Cardiac muscle cell (in vitro differentiated cells and primary cell): ENCODE measurements around the gene ADAP1. TPM values are rescaled to one million over a fixed set of nuclear protein-coding genes. Genes with fewer than 3 reads are reported as not detected.

Experiments
- DNase-seq, 2 donors: peaks; one replicate each; pipeline versions ENCODE4 v3.0.0 to v3.0.0-alpha.2; 2010 to 2017; ENCODE audit warnings: low read depth in 1 of 2, low spot score in 1 of 2
- H3K27ac ChIP-seq: fragments of 200-600 bp; sonication (generic); 2 replicates; pipeline ENCODE4 v1.5.1; 2016
- H3K27me3 ChIP-seq: fragments of 200-600 bp; sonication (generic); 2 replicates; pipeline ENCODE4 v1.6.0; 2016; ENCODE audit warnings: control low read depth
- H3K36me3 ChIP-seq: fragments of 200-600 bp; sonication (generic); 2 replicates; pipeline ENCODE4 v1.5.1; 2016; ENCODE audit warnings: control low read depth
- H3K4me1 ChIP-seq: fragments of 200-600 bp; sonication (generic); 2 replicates; pipeline ENCODE4 v1.8.1; 2017; ENCODE audit warnings: low read depth, mild to moderate bottlenecking, mixed run types
- H3K4me3 ChIP-seq: fragments of 200-600 bp; sonication (generic); 2 replicates; pipeline ENCODE4 v1.5.1; 2016; ENCODE audit warnings: mild to moderate bottlenecking
- H3K9me3 ChIP-seq: fragments of 200-600 bp; sonication (generic); 2 replicates; pipeline ENCODE4 v1.5.1; 2017; ENCODE audit warnings: low read depth, mild to moderate bottlenecking, control low read depth
- CTCF ChIP-seq: IDR thresholded peaks from 2 replicates; pipeline ENCODE4 v1.5.1; 2012; ENCODE audit warnings: low read depth, mild to moderate bottlenecking, low read length
- polyA plus RNA-seq: library from polyadenylated mRNA; unstranded; fragments of >200 nt; fragmentation: Nextera tagmentation; extraction: Ambion mirVana; gene quantifications from 2 replicates; pipeline ENCODE4 v1.2.1, GENCODE V29; 2016
- total RNA-seq: library from RNA; depleted of rRNA; stranded (reverse); fragments of >200 nt; gene quantifications from 2 replicates; pipeline ENCODE4 v1.2.3, GENCODE V29; 2016

Gene ADAP1
- total and polyA plus RNA-seq, 2 experiments from 2014 or later, result 12.0 to 14.4 TPM

GRCh38 chr7:855686-856369 lies 98.7 kb downstream of the ADAP1 start:
- Histone ChIP-seq H3K9me3 (no peaks in the 10 kb centered on the region), H3K27me3 (no peaks in the 10 kb centered on the region), H3K4me1 (no peaks in the 10 kb centered on the region), H3K27ac (no peak overlapping the region), H3K36me3 (peaks cover 73% of the 10 kb centered on the region), H3K4me3 (no peak overlapping the region)
- DNase-seq, result no peak
- TF ChIP-seq CTCF, result no peak

GRCh38 chr7:854118-854775 lies 100.2 kb downstream of the ADAP1 start:
- Histone ChIP-seq H3K27me3 (no peaks in the 10 kb centered on the region), H3K36me3 (peaks cover 63% of the 10 kb centered on the region), H3K9me3 (no peaks in the 10 kb centered on the region), H3K4me3 (no peak overlapping the region), H3K27ac (no peak overlapping the region), H3K4me1 (no peaks in the 10 kb centered on the region)
- TF ChIP-seq CTCF, result no peak
- DNase-seq, result no peak

- Histone ChIP-seq H3K4me1 (no peaks in the 10 kb centered on the region), H3K36me3 (peaks cover 61% of the 10 kb centered on the region), H3K27me3 (no peaks in the 10 kb centered on the region), H3K4me3 (no peak overlapping the region), H3K9me3 (no peaks in the 10 kb centered on the region), H3K27ac (no peak overlapping the region)
- TF ChIP-seq CTCF, result no peak
- DNase-seq, result no peak
Measured at GRCh38 chr7:853366-854117, 100.9 kb downstream of the ADAP1 start.

DNA sequence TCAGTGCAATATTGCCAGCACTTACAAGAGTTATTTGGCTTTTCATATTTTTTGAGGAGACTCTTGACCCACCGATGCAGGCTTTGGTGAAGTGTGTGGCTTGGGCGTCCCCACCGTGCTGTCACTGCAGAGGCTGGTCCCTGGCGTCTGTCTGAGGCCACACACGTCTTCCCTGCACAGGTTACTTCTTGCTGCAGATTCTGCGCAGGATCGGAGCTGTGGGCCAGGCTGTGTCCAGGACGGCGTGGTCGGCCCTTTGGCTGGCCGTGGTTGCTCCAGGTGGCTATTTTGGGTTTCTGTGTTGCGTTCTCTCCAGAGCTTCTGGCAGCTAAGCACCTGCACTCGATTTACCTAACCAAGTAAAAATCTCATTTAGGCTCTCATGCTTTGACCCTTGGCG lies 103.3 kb downstream of the ADAP1 start:
- no peaks in the 10 kb centered on the region for H3K9me3 ChIP-seq
- H3K4me1 ChIP-seq, result no peaks in the 10 kb centered on the region
- no peak overlapping the region for H3K4me3 ChIP-seq
- DNase-seq, result no peak
- TF ChIP-seq CTCF, result no peak
- peaks cover 46% of the 10 kb centered on the region for H3K36me3 ChIP-seq
- H3K27me3 ChIP-seq, result no peaks in the 10 kb centered on the region
- H3K27ac ChIP-seq, result no peak overlapping the region

GRCh38 chr7:849781-850180 lies 104.7 kb downstream of the ADAP1 start:
- no peak for TF ChIP-seq CTCF
- peaks cover 39% of the 10 kb centered on the region for H3K36me3 ChIP-seq

More at GRCh38 chr7:849781-850180, 104.7 kb downstream of the ADAP1 start:
- Histone ChIP-seq H3K27ac (no peak overlapping the region), H3K27me3 (no peaks in the 10 kb centered on the region), H3K9me3 (no peaks in the 10 kb centered on the region), H3K4me3 (no peak overlapping the region), H3K4me1 (no peaks in the 10 kb centered on the region)
- DNase-seq, result no peak
